ENCODE measurements around the gene NDUFB3.

NDUFB3 gene

DNA sequence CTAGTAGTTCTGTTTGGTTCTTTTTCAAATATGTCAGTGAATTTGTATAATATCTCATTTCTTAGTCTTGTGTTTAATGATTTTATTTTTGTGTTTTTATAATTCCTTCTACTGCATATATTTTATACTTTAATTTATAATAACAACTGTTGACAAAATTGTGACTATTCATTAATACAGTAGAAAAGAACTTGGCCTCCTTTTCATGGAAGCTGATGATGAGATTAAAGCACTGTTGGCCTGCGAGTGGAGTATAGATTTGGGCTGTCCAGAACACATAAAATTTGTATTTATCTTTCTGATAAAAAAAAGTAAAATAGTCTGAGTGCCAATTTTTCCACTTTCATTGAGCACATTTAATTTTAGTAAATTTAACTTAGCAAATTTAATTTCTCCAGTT is 56.2 kb downstream of the NDUFB3 start:
- Histone ChIP-seq H3K4me1 (ENCODE audit: low read length) (peaks cover 83% of the 10 kb centered on the region), H3K9me3 (replicated peaks; ENCODE audit: insufficient read depth, low read length) (no peaks in the 10 kb centered on the region)

DNA sequence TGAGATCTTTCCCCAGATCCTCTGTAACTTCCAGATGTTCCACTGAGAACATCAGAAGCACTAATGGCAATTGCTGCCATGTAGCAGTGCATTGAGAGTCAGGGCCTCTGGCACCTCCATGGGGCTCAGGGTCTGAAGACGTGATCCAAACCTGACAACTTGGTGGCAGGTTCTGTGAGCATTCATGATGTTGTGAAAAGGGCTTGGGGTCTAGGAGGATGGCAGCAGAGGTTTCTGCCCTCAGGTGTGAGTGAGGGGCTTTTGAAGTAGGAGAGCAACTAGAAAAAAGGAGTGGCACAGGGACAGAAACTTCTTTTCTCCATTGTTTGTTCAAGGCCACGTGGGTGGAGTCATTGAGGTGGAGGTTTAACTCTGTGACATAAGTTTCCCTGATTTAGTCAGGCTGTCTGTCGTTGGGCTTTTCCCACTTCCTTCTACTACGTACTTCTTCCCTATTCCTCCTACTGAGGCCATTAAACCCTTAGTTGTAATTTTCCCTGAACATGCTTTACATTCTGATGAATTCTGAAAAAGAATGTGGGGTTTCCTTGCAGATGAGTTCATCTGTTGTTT is 57.2 kb downstream of the NDUFB3 start:
- H3K79me2 ChIP-seq (ENCODE audit: low read length) = peaks cover 88% of the 10 kb centered on the region
- no peaks in the 10 kb centered on the region for H3K9me3 ChIP-seq (replicated peaks; ENCODE audit: insufficient read depth, low read length)
- H3K9me2 ChIP-seq (replicated peaks; ENCODE audit: insufficient read depth, low read length) = no peaks in the 10 kb centered on the region
- no peaks in the 10 kb centered on the region for H4K20me1 ChIP-seq (ENCODE audit: insufficient read depth, low read length)
- H3K27me3 ChIP-seq (replicated peaks; ENCODE audit: insufficient read depth, low read length) = no peaks in the 10 kb centered on the region
- H3K4me3 ChIP-seq (ENCODE audit: low read length) = peak overlapping the region; percentile 26
- H3F3A ChIP-seq (ENCODE audit: insufficient read depth, low read length) = peaks cover 57% of the 10 kb centered on the region
- no peak overlapping the region for H2AFZ ChIP-seq (ENCODE audit: low read length)
- no peaks in the 10 kb centered on the region; the same call in 1 of the 2 replicates for H3K36me3 ChIP-seq (replicated peaks; ENCODE audit: insufficient read depth, low read length)
- TF ChIP-seq EZH2phosphoT487 (IDR thresholded peaks at IDR 0.05; ENCODE audit: low read length) = no peak
- TF ChIP-seq EZH2 (optimal IDR thresholded peaks at IDR 0.05; ENCODE audit: low read depth, low read length) = no peak
- TF ChIP-seq, protein P1, sequence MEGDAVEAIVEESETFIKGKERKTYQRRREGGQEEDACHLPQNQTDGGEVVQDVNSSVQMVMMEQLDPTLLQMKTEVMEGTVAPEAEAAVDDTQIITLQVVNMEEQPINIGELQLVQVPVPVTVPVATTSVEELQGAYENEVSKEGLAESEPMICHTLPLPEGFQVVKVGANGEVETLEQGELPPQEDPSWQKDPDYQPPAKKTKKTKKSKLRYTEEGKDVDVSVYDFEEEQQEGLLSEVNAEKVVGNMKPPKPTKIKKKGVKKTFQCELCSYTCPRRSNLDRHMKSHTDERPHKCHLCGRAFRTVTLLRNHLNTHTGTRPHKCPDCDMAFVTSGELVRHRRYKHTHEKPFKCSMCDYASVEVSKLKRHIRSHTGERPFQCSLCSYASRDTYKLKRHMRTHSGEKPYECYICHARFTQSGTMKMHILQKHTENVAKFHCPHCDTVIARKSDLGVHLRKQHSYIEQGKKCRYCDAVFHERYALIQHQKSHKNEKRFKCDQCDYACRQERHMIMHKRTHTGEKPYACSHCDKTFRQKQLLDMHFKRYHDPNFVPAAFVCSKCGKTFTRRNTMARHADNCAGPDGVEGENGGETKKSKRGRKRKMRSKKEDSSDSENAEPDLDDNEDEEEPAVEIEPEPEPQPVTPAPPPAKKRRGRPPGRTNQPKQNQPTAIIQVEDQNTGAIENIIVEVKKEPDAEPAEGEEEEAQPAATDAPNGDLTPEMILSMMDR (IDR thresholded peaks at IDR 0.05; ENCODE audit: low read length) = no peak
- peak overlapping the region; percentile 97 for H3K9ac ChIP-seq (ENCODE audit: low read length)
- peak overlapping the region; percentile 96 for H3K27ac ChIP-seq (ENCODE audit: low read length)
- peaks cover 74% of the 10 kb centered on the region for H3K4me1 ChIP-seq (ENCODE audit: low read length)
- H3K4me2 ChIP-seq (ENCODE audit: low read depth, low read length) = peak overlapping the region; percentile 73
- peak; percentile 11 for DNase-seq

More for the DNA sequence above, 56.2 kb downstream of the NDUFB3 start:
- Histone ChIP-seq H2AFZ (ENCODE audit: low read length) (no peak overlapping the region), H3K36me3 (replicated peaks; ENCODE audit: insufficient read depth, low read length) (no peaks in the 10 kb centered on the region; the same call in 1 of the 2 replicates), H3K4me3 (ENCODE audit: low read length) (peak overlapping the region; percentile 54), H3K9ac (ENCODE audit: low read length) (peak overlapping the region; percentile 97), H3K27me3 (replicated peaks; ENCODE audit: insufficient read depth, low read length) (no peaks in the 10 kb centered on the region), H3K79me2 (ENCODE audit: low read length) (peaks cover 85% of the 10 kb centered on the region), H4K20me1 (ENCODE audit: insufficient read depth, low read length) (no peaks in the 10 kb centered on the region), H3K4me2 (ENCODE audit: low read depth, low read length) (peak overlapping the region; percentile 73), H3F3A (ENCODE audit: insufficient read depth, low read length) (peaks cover 67% of the 10 kb centered on the region), H3K9me2 (replicated peaks; ENCODE audit: insufficient read depth, low read length) (no peaks in the 10 kb centered on the region), H3K27ac (ENCODE audit: low read length) (peak overlapping the region; percentile 96)
- DNase-seq = no peak
- TF ChIP-seq EZH2 (optimal IDR thresholded peaks at IDR 0.05; ENCODE audit: low read depth, low read length) (no peak), EZH2phosphoT487 (IDR thresholded peaks at IDR 0.05; ENCODE audit: low read length) (no peak)
- TF ChIP-seq, protein P1 (IDR thresholded peaks at IDR 0.05; ENCODE audit: low read length) = no peak

DNA sequence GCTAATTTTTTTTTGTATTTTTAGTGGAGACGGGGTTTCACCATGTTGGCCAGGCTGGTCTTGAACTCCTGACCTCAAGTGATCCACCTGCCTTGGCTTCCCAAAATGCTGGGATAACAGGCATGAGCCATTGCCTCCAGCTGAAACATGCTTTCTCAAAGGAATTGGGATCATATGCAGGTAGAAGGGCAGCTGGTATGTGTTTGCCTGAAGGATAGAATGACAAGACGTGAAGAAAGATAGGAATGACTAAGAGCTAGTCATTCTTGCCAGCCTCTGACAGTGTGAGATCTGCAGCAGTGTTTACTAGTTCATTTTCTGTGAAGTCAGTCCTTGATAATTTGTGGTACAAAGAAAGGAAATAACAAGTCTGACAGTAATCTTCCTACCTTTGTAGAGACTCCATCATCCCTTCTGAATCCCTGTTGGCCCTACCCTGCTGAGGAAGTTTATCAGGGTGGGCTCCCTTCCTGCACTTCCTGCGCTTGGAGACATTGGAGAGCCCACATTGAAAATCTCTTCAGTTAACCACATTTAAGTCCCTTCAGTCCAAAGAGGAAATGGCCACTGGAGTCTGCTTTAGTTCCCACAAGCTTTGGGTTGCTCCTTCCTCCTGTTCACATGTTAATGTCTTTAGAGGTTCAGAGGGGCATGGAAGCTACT is 58.9 kb downstream of the NDUFB3 start:
- Histone ChIP-seq H3K9me2 (replicated peaks; ENCODE audit: insufficient read depth, low read length) (no peaks in the 10 kb centered on the region), H3K27ac (ENCODE audit: low read length) (no peak overlapping the region), H3F3A (ENCODE audit: insufficient read depth, low read length) (peaks cover 41% of the 10 kb centered on the region), H3K4me3 (ENCODE audit: low read length) (no peak overlapping the region), H3K36me3 (replicated peaks; ENCODE audit: insufficient read depth, low read length) (peaks cover 4% of the 10 kb centered on the region; the same call in 1 of the 2 replicates), H4K20me1 (ENCODE audit: insufficient read depth, low read length) (no peaks in the 10 kb centered on the region), H2AFZ (ENCODE audit: low read length) (no peak overlapping the region), H3K27me3 (replicated peaks; ENCODE audit: insufficient read depth, low read length) (no peaks in the 10 kb centered on the region), H3K4me1 (ENCODE audit: low read length) (peaks cover 60% of the 10 kb centered on the region), H3K4me2 (ENCODE audit: low read depth, low read length) (no peak overlapping the region), H3K9me3 (replicated peaks; ENCODE audit: insufficient read depth, low read length) (no peaks in the 10 kb centered on the region), H3K79me2 (ENCODE audit: low read length) (peaks cover 84% of the 10 kb centered on the region), H3K9ac (ENCODE audit: low read length) (no peak overlapping the region)
- DNase-seq = no peak
- TF ChIP-seq EZH2phosphoT487 (IDR thresholded peaks at IDR 0.05; ENCODE audit: low read length) (no peak), EZH2 (optimal IDR thresholded peaks at IDR 0.05; ENCODE audit: low read depth, low read length) (no peak)
- TF ChIP-seq, protein P1 (IDR thresholded peaks at IDR 0.05; ENCODE audit: low read length) = no peak
